ENCODE results near the gene ST3GAL3.

GRCh38 chr1:43893006-43893405, 185.7 kb downstream of the ST3GAL3 start:
- TF ChIP-seq, protein P1, sequence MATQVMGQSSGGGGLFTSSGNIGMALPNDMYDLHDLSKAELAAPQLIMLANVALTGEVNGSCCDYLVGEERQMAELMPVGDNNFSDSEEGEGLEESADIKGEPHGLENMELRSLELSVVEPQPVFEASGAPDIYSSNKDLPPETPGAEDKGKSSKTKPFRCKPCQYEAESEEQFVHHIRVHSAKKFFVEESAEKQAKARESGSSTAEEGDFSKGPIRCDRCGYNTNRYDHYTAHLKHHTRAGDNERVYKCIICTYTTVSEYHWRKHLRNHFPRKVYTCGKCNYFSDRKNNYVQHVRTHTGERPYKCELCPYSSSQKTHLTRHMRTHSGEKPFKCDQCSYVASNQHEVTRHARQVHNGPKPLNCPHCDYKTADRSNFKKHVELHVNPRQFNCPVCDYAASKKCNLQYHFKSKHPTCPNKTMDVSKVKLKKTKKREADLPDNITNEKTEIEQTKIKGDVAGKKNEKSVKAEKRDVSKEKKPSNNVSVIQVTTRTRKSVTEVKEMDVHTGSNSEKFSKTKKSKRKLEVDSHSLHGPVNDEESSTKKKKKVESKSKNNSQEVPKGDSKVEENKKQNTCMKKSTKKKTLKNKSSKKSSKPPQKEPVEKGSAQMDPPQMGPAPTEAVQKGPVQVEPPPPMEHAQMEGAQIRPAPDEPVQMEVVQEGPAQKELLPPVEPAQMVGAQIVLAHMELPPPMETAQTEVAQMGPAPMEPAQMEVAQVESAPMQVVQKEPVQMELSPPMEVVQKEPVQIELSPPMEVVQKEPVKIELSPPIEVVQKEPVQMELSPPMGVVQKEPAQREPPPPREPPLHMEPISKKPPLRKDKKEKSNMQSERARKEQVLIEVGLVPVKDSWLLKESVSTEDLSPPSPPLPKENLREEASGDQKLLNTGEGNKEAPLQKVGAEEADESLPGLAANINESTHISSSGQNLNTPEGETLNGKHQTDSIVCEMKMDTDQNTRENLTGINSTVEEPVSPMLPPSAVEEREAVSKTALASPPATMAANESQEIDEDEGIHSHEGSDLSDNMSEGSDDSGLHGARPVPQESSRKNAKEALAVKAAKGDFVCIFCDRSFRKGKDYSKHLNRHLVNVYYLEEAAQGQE (IDR thresholded peaks at IDR 0.05; ENCODE audit: low read depth, low read length), result no peak
- TF ChIP-seq EZH2phosphoT487 (IDR thresholded peaks at IDR 0.05; ENCODE audit: borderline replicate concordance, low read depth), result no peak
- TF ChIP-seq, protein P2, sequence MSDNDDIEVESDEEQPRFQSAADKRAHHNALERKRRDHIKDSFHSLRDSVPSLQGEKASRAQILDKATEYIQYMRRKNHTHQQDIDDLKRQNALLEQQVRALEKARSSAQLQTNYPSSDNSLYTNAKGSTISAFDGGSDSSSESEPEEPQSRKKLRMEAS (IDR thresholded peaks at IDR 0.05; ENCODE audit: low read depth), result no peak
- TF ChIP-seq MXI1 (IDR thresholded peaks at IDR 0.05; ENCODE audit: low read depth, low read length), result no peak
- TF ChIP-seq NFIC (IDR thresholded peaks at IDR 0.05; ENCODE audit: borderline replicate concordance), result no peak
- TF ChIP-seq FOXM1 (IDR thresholded peaks at IDR 0.05; ENCODE audit: low read depth), result no peak
- TF ChIP-seq CTCF (IDR thresholded peaks at IDR 0.05), result no peak
- TF ChIP-seq TCF12 (IDR thresholded peaks at IDR 0.05), result no peak
- TF ChIP-seq USF2 (IDR thresholded peaks at IDR 0.05; ENCODE audit: borderline replicate concordance, low read depth, low read length), result no peak

Data from SK-N-SH (cell line).